HepG2 (cell line): ENCODE results near the gene CCDC157. TPM values are rescaled to one million over a fixed set of nuclear protein-coding genes. Genes with fewer than 3 reads are reported as not detected.
A peak's percentile ranks its signal among the peaks of the same experiment; 100 is the strongest.

Experiments
- BRD4 ChIP-seq: sonication (generic); formaldehyde crosslinking; IDR thresholded peaks from 2 replicates; pipeline ENCODE4 v1.4.0; 2020; ENCODE audit warnings: missing genetic modification reagents
- ELF3 ChIP-seq: IDR thresholded peaks from 2 replicates; pipeline ENCODE4 v1.6.1; 2016; ENCODE audit warnings: missing genetic modification reagents, missing compliant biosample characterization
- MYC ChIP-seq: sonication (generic); formaldehyde crosslinking; IDR thresholded peaks from 2 replicates; pipeline ENCODE4 v1.9.0; 2021; ENCODE audit warnings: missing genetic modification reagents, borderline replicate concordance
- XRCC5 ChIP-seq: fragments of 200-400 bp; formaldehyde crosslinking; optimal IDR thresholded peaks from 2 replicates; pipeline ENCODE3; 2017; ENCODE audit warnings: mild to moderate bottlenecking, low read length
- ZBTB20 ChIP-seq: sonication (generic); formaldehyde crosslinking; IDR thresholded peaks from 2 replicates; pipeline ENCODE4 v1.8.1; 2023; ENCODE audit warnings: missing genetic modification reagents, low read depth, mild to moderate bottlenecking, borderline replicate concordance
- ZFP62 ChIP-seq: sonication (generic); formaldehyde crosslinking; IDR thresholded peaks from 2 replicates; pipeline ENCODE4 v1.4.0; 2020; ENCODE audit warnings: missing genetic modification reagents
- ZNF136 ChIP-seq: sonication (generic); formaldehyde crosslinking; IDR thresholded peaks from 2 replicates; pipeline ENCODE4 v1.8.1; 2022; ENCODE audit warnings: low read depth, mild to moderate bottlenecking, moderate library complexity, missing genetic modification reagents
- ZNF557 ChIP-seq: sonication (generic); formaldehyde crosslinking; IDR thresholded peaks from 2 replicates; pipeline ENCODE4 v1.4.0; 2020; ENCODE audit warnings: missing genetic modification reagents
- polyA plus RNA-seq, 8 experiments: library from polyadenylated mRNA; depleted of rRNA in 3 of 8; stranded (reverse) in 7 of 8; unstranded in 1 of 8; fragments of >200 nt; fragmentation: Illumina TruSeq in 4 of 8; extraction: Trizol in 4 of 8; gene quantifications; 2 replicates each; pipeline versions ENCODE4 v1.2.1 to v1.2.3, GENCODE V29; 2011 to 2016; ENCODE audit warnings: low read depth in 4 of 8, missing spikeins in 1 of 8, mixed read lengths in 1 of 8; ENCODE audit not compliant: insufficient read depth in 1 of 8
- total RNA-seq, 5 experiments: library from RNA; depleted of rRNA; stranded (reverse); fragments of >200 nt; fragmentation: Illumina TruSeq; extraction: Trizol; gene quantifications; 2 replicates each; pipeline ENCODE4 v1.2.3, GENCODE V29; 2016; ENCODE audit warnings: low read depth in 1 of 5
- TF ChIP-seq, protein P1 (sequence below): IDR thresholded peaks from 2 replicates; pipeline ENCODE4 v1.6.1; 2016; ENCODE audit warnings: mild to moderate bottlenecking
- TF ChIP-seq, protein P2 (sequence below): sonication (generic); formaldehyde crosslinking; IDR thresholded peaks from 2 replicates; pipeline ENCODE4 v1.5.1; 2020; ENCODE audit warnings: mild to moderate bottlenecking, missing genetic modification reagents
- TF ChIP-seq, protein P3 (sequence below): sonication (generic); formaldehyde crosslinking; conservative IDR thresholded peaks from 2 replicates; pipeline ENCODE4 v1.8.0; 2022; ENCODE audit warnings: mild to moderate bottlenecking, moderate library complexity, missing genetic modification reagents
- TF ChIP-seq, protein P4 (sequence below): sonication (generic); formaldehyde crosslinking; IDR thresholded peaks from 2 replicates; pipeline ENCODE4 v1.9.0; 2021; ENCODE audit warnings: mild to moderate bottlenecking, missing genetic modification reagents
- TF ChIP-seq, protein P5 (sequence below): sonication (generic); formaldehyde crosslinking; IDR thresholded peaks from 2 replicates; pipeline ENCODE4 v1.4.0; 2020; ENCODE audit warnings: missing genetic modification reagents, mild to moderate bottlenecking, borderline replicate concordance

CCDC157 gene
- total and polyA plus RNA-seq, 2 of the 13 experiments (the other 11 are each of a cell fraction or from before 2014, with no cell fraction given), result 1.4 to 1.6 TPM

DNA sequence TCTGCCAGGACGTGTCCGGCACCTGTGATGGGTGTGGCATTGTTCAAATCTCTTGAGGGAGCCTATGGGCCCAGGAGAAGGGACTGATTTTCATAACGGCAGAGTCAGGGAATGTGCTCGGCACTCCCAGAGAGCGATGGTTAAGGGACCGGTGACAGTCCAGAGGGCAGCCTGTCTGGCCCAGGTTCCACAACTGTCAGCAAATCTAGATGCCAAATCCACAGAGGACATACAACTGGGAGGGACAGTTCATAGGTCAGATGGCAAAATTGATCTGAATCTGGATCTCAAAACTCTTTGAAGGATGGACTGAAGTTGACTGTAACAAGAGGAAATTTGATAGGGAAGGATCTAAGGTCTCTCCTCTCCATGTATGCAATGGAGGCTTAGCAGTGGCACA is 47.5 kb downstream of the CCDC157 start (continued):
- TF ChIP-seq MYC (no peak), ZNF557 (CRISPR knock-in tag) (no peak), ZBTB20 (CRISPR knock-in tag) (0 out of 2 replicates have a peak, but pooled peaks have one; percentile 41), ELF3 (CRISPR knock-in tag) (no peak), ZNF136 (CRISPR knock-in tag) (no peak), BRD4 (no peak), XRCC5 (no peak), ZFP62 (no peak)
- TF ChIP-seq, protein P1, sequence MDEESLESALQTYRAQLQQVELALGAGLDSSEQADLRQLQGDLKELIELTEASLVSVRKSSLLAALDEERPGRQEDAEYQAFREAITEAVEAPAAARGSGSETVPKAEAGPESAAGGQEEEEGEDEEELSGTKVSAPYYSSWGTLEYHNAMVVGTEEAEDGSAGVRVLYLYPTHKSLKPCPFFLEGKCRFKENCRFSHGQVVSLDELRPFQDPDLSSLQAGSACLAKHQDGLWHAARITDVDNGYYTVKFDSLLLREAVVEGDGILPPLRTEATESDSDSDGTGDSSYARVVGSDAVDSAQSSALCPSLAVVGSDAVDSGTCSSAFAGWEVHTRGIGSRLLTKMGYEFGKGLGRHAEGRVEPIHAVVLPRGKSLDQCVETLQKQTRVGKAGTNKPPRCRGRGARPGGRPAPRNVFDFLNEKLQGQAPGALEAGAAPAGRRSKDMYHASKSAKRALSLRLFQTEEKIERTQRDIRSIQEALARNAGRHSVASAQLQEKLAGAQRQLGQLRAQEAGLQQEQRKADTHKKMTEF (CRISPR knock-in tag), result no peak
- TF ChIP-seq, protein P2, sequence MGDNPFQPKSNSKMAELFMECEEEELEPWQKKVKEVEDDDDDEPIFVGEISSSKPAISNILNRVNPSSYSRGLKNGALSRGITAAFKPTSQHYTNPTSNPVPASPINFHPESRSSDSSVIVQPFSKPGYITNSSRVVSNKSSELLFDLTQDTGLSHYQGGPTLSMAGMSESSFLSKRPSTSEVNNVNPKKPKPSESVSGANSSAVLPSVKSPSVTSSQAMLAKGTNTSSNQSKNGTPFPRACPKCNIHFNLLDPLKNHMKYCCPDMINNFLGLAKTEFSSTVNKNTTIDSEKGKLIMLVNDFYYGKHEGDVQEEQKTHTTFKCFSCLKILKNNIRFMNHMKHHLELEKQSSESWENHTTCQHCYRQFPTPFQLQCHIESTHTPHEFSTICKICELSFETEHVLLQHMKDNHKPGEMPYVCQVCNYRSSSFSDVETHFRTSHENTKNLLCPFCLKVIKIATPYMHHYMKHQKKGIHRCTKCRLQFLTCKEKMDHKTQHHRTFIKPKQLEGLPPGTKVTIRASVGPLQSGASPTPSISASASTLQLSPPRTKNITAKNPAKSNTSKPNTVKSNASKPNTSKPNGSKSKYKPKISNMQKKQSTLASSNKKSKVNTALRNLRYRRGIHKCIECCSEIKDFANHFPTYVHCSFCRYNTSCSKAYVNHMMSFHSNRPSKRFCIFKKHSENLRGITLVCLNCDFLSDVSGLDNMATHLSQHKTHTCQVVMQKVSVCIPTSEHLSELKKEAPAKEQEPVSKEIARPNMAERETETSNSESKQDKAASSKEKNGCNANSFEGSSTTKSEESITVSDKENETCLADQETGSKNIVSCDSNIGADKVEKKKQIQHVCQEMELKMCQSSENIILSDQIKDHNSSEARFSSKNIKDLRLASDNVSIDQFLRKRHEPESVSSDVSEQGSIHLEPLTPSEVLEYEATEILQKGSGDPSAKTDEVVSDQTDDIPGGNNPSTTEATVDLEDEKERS (CRISPR knock-in tag), result no peak
- TF ChIP-seq, protein P3, sequence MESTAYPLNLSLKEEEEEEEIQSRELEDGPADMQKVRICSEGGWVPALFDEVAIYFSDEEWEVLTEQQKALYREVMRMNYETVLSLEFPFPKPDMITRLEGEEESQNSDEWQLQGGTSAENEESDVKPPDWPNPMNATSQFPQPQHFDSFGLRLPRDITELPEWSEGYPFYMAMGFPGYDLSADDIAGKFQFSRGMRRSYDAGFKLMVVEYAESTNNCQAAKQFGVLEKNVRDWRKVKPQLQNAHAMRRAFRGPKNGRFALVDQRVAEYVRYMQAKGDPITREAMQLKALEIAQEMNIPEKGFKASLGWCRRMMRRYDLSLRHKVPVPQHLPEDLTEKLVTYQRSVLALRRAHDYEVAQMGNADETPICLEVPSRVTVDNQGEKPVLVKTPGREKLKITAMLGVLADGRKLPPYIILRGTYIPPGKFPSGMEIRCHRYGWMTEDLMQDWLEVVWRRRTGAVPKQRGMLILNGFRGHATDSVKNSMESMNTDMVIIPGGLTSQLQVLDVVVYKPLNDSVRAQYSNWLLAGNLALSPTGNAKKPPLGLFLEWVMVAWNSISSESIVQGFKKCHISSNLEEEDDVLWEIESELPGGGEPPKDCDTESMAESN (CRISPR knock-in tag), result no peak
- TF ChIP-seq, protein P4, sequence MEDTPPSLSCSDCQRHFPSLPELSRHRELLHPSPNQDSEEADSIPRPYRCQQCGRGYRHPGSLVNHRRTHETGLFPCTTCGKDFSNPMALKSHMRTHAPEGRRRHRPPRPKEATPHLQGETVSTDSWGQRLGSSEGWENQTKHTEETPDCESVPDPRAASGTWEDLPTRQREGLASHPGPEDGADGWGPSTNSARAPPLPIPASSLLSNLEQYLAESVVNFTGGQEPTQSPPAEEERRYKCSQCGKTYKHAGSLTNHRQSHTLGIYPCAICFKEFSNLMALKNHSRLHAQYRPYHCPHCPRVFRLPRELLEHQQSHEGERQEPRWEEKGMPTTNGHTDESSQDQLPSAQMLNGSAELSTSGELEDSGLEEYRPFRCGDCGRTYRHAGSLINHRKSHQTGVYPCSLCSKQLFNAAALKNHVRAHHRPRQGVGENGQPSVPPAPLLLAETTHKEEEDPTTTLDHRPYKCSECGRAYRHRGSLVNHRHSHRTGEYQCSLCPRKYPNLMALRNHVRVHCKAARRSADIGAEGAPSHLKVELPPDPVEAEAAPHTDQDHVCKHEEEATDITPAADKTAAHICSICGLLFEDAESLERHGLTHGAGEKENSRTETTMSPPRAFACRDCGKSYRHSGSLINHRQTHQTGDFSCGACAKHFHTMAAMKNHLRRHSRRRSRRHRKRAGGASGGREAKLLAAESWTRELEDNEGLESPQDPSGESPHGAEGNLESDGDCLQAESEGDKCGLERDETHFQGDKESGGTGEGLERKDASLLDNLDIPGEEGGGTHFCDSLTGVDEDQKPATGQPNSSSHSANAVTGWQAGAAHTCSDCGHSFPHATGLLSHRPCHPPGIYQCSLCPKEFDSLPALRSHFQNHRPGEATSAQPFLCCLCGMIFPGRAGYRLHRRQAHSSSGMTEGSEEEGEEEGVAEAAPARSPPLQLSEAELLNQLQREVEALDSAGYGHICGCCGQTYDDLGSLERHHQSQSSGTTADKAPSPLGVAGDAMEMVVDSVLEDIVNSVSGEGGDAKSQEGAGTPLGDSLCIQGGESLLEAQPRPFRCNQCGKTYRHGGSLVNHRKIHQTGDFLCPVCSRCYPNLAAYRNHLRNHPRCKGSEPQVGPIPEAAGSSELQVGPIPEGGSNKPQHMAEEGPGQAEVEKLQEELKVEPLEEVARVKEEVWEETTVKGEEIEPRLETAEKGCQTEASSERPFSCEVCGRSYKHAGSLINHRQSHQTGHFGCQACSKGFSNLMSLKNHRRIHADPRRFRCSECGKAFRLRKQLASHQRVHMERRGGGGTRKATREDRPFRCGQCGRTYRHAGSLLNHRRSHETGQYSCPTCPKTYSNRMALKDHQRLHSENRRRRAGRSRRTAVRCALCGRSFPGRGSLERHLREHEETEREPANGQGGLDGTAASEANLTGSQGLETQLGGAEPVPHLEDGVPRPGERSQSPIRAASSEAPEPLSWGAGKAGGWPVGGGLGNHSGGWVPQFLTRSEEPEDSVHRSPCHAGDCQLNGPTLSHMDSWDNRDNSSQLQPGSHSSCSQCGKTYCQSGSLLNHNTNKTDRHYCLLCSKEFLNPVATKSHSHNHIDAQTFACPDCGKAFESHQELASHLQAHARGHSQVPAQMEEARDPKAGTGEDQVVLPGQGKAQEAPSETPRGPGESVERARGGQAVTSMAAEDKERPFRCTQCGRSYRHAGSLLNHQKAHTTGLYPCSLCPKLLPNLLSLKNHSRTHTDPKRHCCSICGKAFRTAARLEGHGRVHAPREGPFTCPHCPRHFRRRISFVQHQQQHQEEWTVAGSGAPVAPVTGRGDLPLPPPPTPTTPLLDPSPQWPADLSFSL (CRISPR knock-in tag), result no peak
- TF ChIP-seq, protein P5, sequence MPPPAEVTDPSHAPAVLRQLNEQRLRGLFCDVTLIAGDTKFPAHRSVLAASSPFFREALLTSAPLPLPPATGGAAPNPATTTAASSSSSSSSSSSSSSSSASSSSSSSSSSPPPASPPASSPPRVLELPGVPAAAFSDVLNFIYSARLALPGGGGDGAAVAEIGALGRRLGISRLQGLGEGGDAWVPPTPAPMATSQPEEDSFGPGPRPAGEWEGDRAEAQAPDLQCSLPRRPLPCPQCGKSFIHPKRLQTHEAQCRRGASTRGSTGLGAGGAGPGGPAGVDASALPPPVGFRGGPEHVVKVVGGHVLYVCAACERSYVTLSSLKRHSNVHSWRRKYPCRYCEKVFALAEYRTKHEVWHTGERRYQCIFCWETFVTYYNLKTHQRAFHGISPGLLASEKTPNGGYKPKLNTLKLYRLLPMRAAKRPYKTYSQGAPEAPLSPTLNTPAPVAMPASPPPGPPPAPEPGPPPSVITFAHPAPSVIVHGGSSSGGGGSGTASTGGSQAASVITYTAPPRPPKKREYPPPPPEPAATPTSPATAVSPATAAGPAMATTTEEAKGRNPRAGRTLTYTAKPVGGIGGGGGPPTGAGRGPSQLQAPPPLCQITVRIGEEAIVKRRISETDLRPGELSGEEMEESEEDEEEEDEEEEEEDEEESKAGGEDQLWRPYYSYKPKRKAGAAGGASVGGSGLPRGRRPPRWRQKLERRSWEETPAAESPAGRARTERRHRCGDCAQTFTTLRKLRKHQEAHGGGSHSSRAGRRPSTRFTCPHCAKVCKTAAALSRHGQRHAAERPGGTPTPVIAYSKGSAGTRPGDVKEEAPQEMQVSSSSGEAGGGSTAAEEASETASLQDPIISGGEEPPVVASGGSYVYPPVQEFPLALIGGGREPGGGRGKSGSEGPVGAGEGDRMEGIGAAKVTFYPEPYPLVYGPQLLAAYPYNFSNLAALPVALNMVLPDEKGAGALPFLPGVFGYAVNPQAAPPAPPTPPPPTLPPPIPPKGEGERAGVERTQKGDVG, result no peak
